ENCODE results near the gene ZNF280A. TPM values are rescaled to one million over a fixed set of nuclear protein-coding genes. Genes with fewer than 3 reads are reported as not detected.

The ZNF280A gene
- total and polyA plus RNA-seq, 9 of the 15 experiments (the other 6 are each of a cell fraction or from before 2014, with no cell fraction given), result 19.0 to 40.8 (median 28.6) TPM

- Histone ChIP-seq H3K4me1 (replicated peaks in 1 of 2; ENCODE audit: control insufficient read depth in 2 of 2, insufficient read depth in 2 of 2, low read length in 2 of 2) (peaks cover 0 to 2% of the 10 kb centered on the region in 2 experiments; a peak in 1 of 5 replicates), H3K9ac (ENCODE audit: insufficient read depth in 1 of 2, low read depth in 2 of 2, low read length in 2 of 2) (no peak overlapping the region), H2AFZ (ENCODE audit: low read depth, low read length) (no peak overlapping the region), H3K9me3 (replicated peaks; ENCODE audit: control insufficient read depth, insufficient read depth, low read depth, low read length) (peaks cover 14% of the 10 kb centered on the region), H3K9me1 (ENCODE audit: control insufficient read depth, insufficient read depth, low read length) (no peaks in the 10 kb centered on the region), H3K79me2 (ENCODE audit: control insufficient read depth, insufficient read depth, low read length) (no peaks in the 10 kb centered on the region), H3K4me2 (ENCODE audit: insufficient read depth, low read length) (no peak overlapping the region), H4K20me1 (replicated peaks; ENCODE audit: control insufficient read depth, insufficient read depth, low read length) (peaks cover 5% of the 10 kb centered on the region; the same call in 1 of the 2 replicates), H3K36me3 (ENCODE audit: control insufficient read depth, insufficient read depth, low read length) (no peaks in the 10 kb centered on the region), H3K4me3 (no peak overlapping the region), H3K27me3 (ENCODE audit: control insufficient read depth in 2 of 2, insufficient read depth in 2 of 2, low read length in 2 of 2) (peaks cover 17 to 18% of the 10 kb centered on the region in 2 experiments; a peak in 4 of 5 replicates), H3K27ac (ENCODE audit: extremely low read depth, low read depth, low read length) (no peak overlapping the region)
- 0% methylated on average over 1 of the region's 1 CpG for WGBS (ENCODE audit: insufficient coverage, low coverage, missing lambda C conversion rate)
- ATAC-seq, result no peak
- ChIA-PET CTCF (ENCODE audit: low intra/inter-chr PET ratio) (interaction anchor here (0.8 to 4.6 kb wide), 3 partner anchors 9 to 488 kb away, joined by 3 to 35 read pairs (median 16); partner anchors contain the start of gene PRAME), POLR2A (interaction anchor here (1.0 to 3.3 kb wide), 6 partner anchors 8 to 372 kb away, joined by 3 to 13 read pairs (median 6); partner anchors contain the start of gene ZNF280A)
- intact Hi-C loops (cut with micrococcal nuclease) (loop anchor here (10.0 kb wide), 1 partner anchor 658 kb away; no protein-coding TSS in a partner anchor), in situ Hi-C loops (cut with MboI) (loop anchor here (10.0 kb wide), 2 partner anchors 418 to 1788 kb away; partner anchors contain the start of gene IGLL5)
- no TSS peak for BruUV-seq (replicated peaks)
- TF ChIP-seq PYGO2 (tag; IDR thresholded peaks at IDR 0.05) (no peak), JUN (IDR thresholded peaks at IDR 0.05; ENCODE audit: borderline replicate concordance, low read depth, low read length) (no peak), JUN (CRISPR knock-in tag; IDR thresholded peaks at IDR 0.05; ENCODE audit: borderline replicate concordance) (no peak), ZNF41 (CRISPR knock-in tag; conservative IDR thresholded peaks at IDR 0.05) (no peak), HNRNPL (IDR thresholded peaks at IDR 0.05; ENCODE audit: low read depth, low read length) (no peak), CEBPG (CRISPR knock-in tag; IDR thresholded peaks at IDR 0.05) (no peak), CEBPG (tag; conservative IDR thresholded peaks at IDR 0.05 in 1 of 2, IDR thresholded peaks at IDR 0.05 in 1 of 2) (peak; percentile 51; a peak in 1 of 4 replicates)
- no peak for DNase-seq (ENCODE audit: extremely low read depth in 1 of 4, low spot score in 3 of 4)
- no peak for FAIRE-seq
These were observed 53.0 kb downstream of the ZNF280A start for GRCh38 chr22:22467112-22467511.

All from K562 (cell line).